Spleen (tissue), 11 donors: ENCODE data around the gene BORA. TPM values are rescaled to one million over a fixed set of nuclear protein-coding genes. Genes with fewer than 3 reads are reported as not detected.

ENCODE experiments used
- DNase-seq: peaks from one replicate; pipeline ENCODE4 v3.0.0-alpha.2; 2020
- H3K27ac ChIP-seq, 8 donors: fragments of 200-600 bp; sonication (generic) in 7 of 8; 1 replicate in 4 of 8; 2 replicates in 4 of 8; pipeline versions ENCODE4 v1.5.0 to v1.8.0; 2016 to 2021; ENCODE audit warnings: inconsistent platforms in 4 of 8, mild to moderate bottlenecking in 4 of 8, moderate library complexity in 1 of 8
- H3K27me3 ChIP-seq, 7 donors: fragments of 200-600 bp; sonication (generic) in 6 of 7; replicated peaks in 1 of 7; 1 replicate in 4 of 7; 2 replicates in 3 of 7; pipeline versions ENCODE4 v1.5.0 to v1.8.0; 2016 to 2021; ENCODE audit warnings: inconsistent platforms in 3 of 7, mild to moderate bottlenecking in 1 of 7
- H3K36me3 ChIP-seq, 6 donors: fragments of 200-600 bp; sonication (generic) in 5 of 6; 1 replicate in 4 of 6; 2 replicates in 2 of 6; pipeline versions ENCODE4 v1.5.0 to v1.8.0; 2016 to 2021; ENCODE audit warnings: inconsistent platforms in 2 of 6
- H3K4me1 ChIP-seq, 6 donors: fragments of 200-600 bp; sonication (generic) in 5 of 6; 1 replicate in 3 of 6; 2 replicates in 3 of 6; pipeline versions ENCODE4 v1.5.0 to v1.8.0; 2016 to 2021; ENCODE audit warnings: inconsistent platforms in 3 of 6
- H3K4me3 ChIP-seq, 8 donors: fragments of 200-600 bp; sonication (generic) in 7 of 8; 1 replicate in 4 of 8; 2 replicates in 4 of 8; pipeline versions ENCODE4 v1.5.0 to v1.8.0; 2016 to 2021; ENCODE audit warnings: inconsistent platforms in 4 of 8, mild to moderate bottlenecking in 4 of 8, moderate library complexity in 2 of 8
- H3K9me3 ChIP-seq, 8 donors: fragments of 200-600 bp; sonication (generic) in 7 of 8; 1 replicate in 4 of 8; 2 replicates in 4 of 8; pipeline versions ENCODE4 v1.5.0 to v1.8.0; 2016 to 2021; ENCODE audit warnings: inconsistent platforms in 4 of 8
- POLR2A ChIP-seq, 3 donors: fragments of 450-650 bp; IDR thresholded peaks; one replicate each; pipeline ENCODE4 v1.5.1; 2017; ENCODE audit warnings: antibody characterized with exemption in 3 of 3, mild to moderate bottlenecking in 1 of 3
- POLR2AphosphoS5 ChIP-seq, 3 donors: sonication (generic); formaldehyde crosslinking; IDR thresholded peaks; one replicate each; pipeline ENCODE4 v1.5.1; 2017; ENCODE audit warnings: antibody characterized with exemption in 3 of 3
- WGBS, 5 donors: extraction: QIAGEN DNeasy Blood & Tissue Kit in 3 of 5; methylation state at CpG; one replicate each; pipeline versions ENCODE4 v1.1.5 to v1.1.7; 2013 to 2018; 5-methylcytosine and 5-hydroxymethylcytosine counted together
- intact Hi-C: fragments of 100-400 bp; cut with DNase I; formaldehyde crosslinking; loops from one replicate; pipeline ENCODE4 v1.15.0; 2023; ENCODE audit warnings: low total_unique reads
- polyA plus RNA-seq, 3 donors: library from polyadenylated mRNA; stranded (reverse); fragments of 200-250 nt; gene quantifications; one replicate each; pipeline ENCODE4 v1.2.1, GENCODE V29; 2013
- total RNA-seq, 7 donors: library from RNA; depleted of rRNA in 3 of 7; stranded (reverse); fragments of >200 nt in 3 of 7; fragmentation: NEBNext Ultra II Directional in 4 of 7; extraction: Animal tissue kit (Norgen Biotek cat#: 25700) in 4 of 7; gene quantifications; one replicate each; pipeline versions ENCODE4 v1.1.0 to v1.2.1, GENCODE V29; 2016 to 2021
- TF ChIP-seq, protein P1 (sequence below), 11 experiments: fragments of 200-600 bp in 7 of 11; fragments of 450-650 bp in 4 of 11; sonication (generic) in 4 of 11; IDR thresholded peaks in 8 of 11; conservative IDR thresholded peaks in 3 of 11; 1 replicate in 7 of 11; 2 replicates in 4 of 11; pipeline versions ENCODE4 v1.4.0 to v1.8.0; 2016 to 2021; ENCODE audit warnings: antibody characterized with exemption in 11 of 11, inconsistent platforms in 4 of 11, mild to moderate bottlenecking in 1 of 11
- donor health status: healthy with polysubstance abuse.
- donor health status: DM: no; HTN: no; CAD: no; lungs with moderate emphysema.
- donor health status: DM: no; HTN: no; CAD: no.
- donor health status: Bipolar disorder and iron deficiency.
- donor health status: healthy.
- donor health status: DM: no; HTN: no; CAD: no.
- donor health status: DM: yes; HTN: yes; CAD: no.

BORA gene
- total and polyA plus RNA-seq, 10 donors: 4.4 to 15.1 (median 5.1) TPM

DNA sequence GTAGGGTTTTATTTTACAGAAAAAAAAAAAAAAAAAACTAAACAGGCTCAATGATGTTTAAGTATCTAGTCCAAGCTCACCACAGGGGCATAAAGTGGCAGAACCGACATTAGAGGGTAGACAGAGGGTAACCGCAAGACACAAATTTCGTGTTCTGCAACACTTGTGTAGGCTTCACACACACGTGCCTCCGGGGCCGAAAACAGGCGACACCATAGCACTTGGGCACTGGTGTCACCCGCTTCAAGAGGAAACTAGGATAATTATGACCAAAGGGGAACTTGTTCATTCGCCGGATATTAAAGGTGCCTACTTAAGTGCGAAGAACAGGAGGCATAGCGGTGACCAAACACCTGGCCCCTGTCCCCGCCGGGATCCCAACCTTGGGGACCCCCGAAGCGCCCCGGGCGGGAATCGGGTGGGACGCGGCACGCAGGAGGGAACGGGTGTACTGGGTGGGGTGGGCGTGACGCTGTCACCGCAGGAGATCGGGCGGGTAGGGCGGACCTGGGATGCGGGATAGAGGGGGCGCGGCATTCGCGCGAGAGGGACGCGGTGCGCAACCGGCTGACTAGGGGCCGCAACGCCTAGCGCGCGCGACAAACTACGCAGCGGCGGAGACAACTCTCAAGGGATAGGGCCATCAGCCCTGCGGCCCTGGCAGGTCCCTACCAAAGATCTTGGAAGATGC lies 852 bp upstream of the BORA start:
- intact Hi-C loops: no loop called here
- Histone ChIP-seq H3K36me3 (peaks cover 0 to 11% (median 0%) of the 10 kb centered on the region in 6 donors), H3K27me3 (no peaks in the 10 kb centered on the region), H3K4me1 (peaks cover 14 to 65% (median 41%) of the 10 kb centered on the region in 6 donors), H3K4me3 (peak overlapping the region; percentile 78 to 99 (median 92)), H3K9me3 (no peaks in the 10 kb centered on the region), H3K27ac (peak overlapping the region; percentile 61 to 88 (median 85))
- TF ChIP-seq, protein P1, sequence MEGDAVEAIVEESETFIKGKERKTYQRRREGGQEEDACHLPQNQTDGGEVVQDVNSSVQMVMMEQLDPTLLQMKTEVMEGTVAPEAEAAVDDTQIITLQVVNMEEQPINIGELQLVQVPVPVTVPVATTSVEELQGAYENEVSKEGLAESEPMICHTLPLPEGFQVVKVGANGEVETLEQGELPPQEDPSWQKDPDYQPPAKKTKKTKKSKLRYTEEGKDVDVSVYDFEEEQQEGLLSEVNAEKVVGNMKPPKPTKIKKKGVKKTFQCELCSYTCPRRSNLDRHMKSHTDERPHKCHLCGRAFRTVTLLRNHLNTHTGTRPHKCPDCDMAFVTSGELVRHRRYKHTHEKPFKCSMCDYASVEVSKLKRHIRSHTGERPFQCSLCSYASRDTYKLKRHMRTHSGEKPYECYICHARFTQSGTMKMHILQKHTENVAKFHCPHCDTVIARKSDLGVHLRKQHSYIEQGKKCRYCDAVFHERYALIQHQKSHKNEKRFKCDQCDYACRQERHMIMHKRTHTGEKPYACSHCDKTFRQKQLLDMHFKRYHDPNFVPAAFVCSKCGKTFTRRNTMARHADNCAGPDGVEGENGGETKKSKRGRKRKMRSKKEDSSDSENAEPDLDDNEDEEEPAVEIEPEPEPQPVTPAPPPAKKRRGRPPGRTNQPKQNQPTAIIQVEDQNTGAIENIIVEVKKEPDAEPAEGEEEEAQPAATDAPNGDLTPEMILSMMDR (IDR thresholded peaks at IDR 0.05 in 8 of 11, conservative IDR thresholded peaks at IDR 0.05 in 3 of 11): no peak
- TF ChIP-seq POLR2A (IDR thresholded peaks at IDR 0.05) (no peak), POLR2AphosphoS5 (IDR thresholded peaks at IDR 0.05) (no peak)
- peak; percentile 93 for DNase-seq
- whole genome bisulfite sequencing, 5 donors: 1 to 6% (median 2%) methylated on average over 15 to 49 of the region's 49 CpGs

- peaks cover 0 to 22% (median 0%) of the 10 kb centered on the region in 6 donors for H3K36me3 ChIP-seq
- no peaks in the 10 kb centered on the region for H3K27me3 ChIP-seq
- no peak for DNase-seq
- intact Hi-C loops: no loop called here
- H3K9me3 ChIP-seq: no peaks in the 10 kb centered on the region
- TF ChIP-seq, protein P1 (IDR thresholded peaks at IDR 0.05 in 8 of 11, conservative IDR thresholded peaks at IDR 0.05 in 3 of 11): no peak
- TF ChIP-seq POLR2AphosphoS5 (IDR thresholded peaks at IDR 0.05) (no peak), POLR2A (IDR thresholded peaks at IDR 0.05) (no peak)
- peak overlapping the region in 5 of 8 donors; percentile 84 to 88 (median 87) for H3K27ac ChIP-seq
- peaks cover 14 to 65% (median 39%) of the 10 kb centered on the region in 6 donors for H3K4me1 ChIP-seq
- peak overlapping the region; percentile 78 to 99 (median 92) for H3K4me3 ChIP-seq
- 7 to 11% (median 10%) methylated on average over 3 of the region's 3 CpGs for WGBS, 5 donors
These were observed 525 bp downstream of the BORA start for GRCh38 chr13:72728290-72728605.

DNA sequence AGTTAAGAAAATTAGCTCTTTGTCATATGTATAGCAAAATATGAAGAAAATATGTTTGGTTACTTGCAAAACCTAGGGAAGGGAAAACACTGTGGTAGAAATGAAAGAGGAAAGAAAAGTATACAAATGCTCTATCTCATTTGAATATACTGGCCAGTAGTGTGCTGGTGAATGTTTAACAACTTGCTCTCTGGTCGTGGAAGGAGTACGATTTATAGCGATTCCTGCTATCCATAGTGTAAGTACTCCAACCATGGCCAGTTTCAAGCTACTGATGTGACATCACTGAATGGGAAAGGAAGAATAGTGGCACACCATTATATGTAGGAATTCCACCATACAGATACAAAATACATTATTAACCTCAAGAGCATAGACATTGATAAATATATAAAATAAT lies 9.3 kb downstream of the BORA start:
- no peak overlapping the region for H3K27ac ChIP-seq
- peaks cover 0 to 82% (median 8%) of the 10 kb centered on the region in 6 donors for H3K36me3 ChIP-seq
- no peaks in the 10 kb centered on the region for H3K9me3 ChIP-seq
- no peaks in the 10 kb centered on the region for H3K27me3 ChIP-seq
- no peak for DNase-seq
- TF ChIP-seq, protein P1 (IDR thresholded peaks at IDR 0.05 in 8 of 11, conservative IDR thresholded peaks at IDR 0.05 in 3 of 11): no peak
- TF ChIP-seq POLR2AphosphoS5 (IDR thresholded peaks at IDR 0.05) (no peak), POLR2A (IDR thresholded peaks at IDR 0.05) (no peak)
- intact Hi-C loops: no loop called here
- no peak overlapping the region for H3K4me3 ChIP-seq
- no peaks in the 10 kb centered on the region for H3K4me1 ChIP-seq
- WGBS, 5 donors: 90 to 98% (median 96%) methylated on average over 3 of the region's 3 CpGs

- TF ChIP-seq POLR2AphosphoS5 (IDR thresholded peaks at IDR 0.05): no peak
- TF ChIP-seq POLR2A (IDR thresholded peaks at IDR 0.05): no peak
- TF ChIP-seq, protein P1 (IDR thresholded peaks at IDR 0.05 in 8 of 11, conservative IDR thresholded peaks at IDR 0.05 in 3 of 11): no peak
- H3K27ac ChIP-seq: no peak overlapping the region
- no peak overlapping the region for H3K4me3 ChIP-seq
- H3K4me1 ChIP-seq: no peaks in the 10 kb centered on the region
- H3K27me3 ChIP-seq: no peaks in the 10 kb centered on the region
- WGBS, 5 donors: 79 to 90% (median 86%) methylated on average over 1 of the region's 1 CpG
- intact Hi-C loops: no loop called here
- no peaks in the 10 kb centered on the region for H3K9me3 ChIP-seq
- H3K36me3 ChIP-seq: peaks cover 0 to 84% (median 21%) of the 10 kb centered on the region in 6 donors
- DNase-seq: no peak
These were observed 12.3 kb downstream of the BORA start for GRCh38 chr13:72740015-72740414.
